Renal cortical epithelial cell (primary cell): ENCODE measurements around the gene TGFBR1. TPM values are rescaled to one million over a fixed set of nuclear protein-coding genes. Genes with fewer than 3 reads are reported as not detected.

Experiments used
- DNase-seq: peaks from one replicate; pipeline ENCODE4 v3.0.0-alpha.2; 2011; ENCODE audit warnings: low read depth
- total RNA-seq: library from RNA; depleted of rRNA; stranded (reverse); fragments of >200 nt; gene quantifications from 2 replicates; pipeline ENCODE4 v1.2.3, GENCODE V29; 2014

The TGFBR1 gene
- total RNA-seq, 1 donor from 2014 or later = 317 TPM

GRCh38 chr9:99169982-99170761 lies 65.3 kb downstream of the TGFBR1 start:
- DNase-seq = no peak

- DNase-seq = no peak
These were observed 66.6 kb downstream of the TGFBR1 start for GRCh38 chr9:99171225-99172123.

- DNase-seq = peak; percentile 73
These were observed 67.5 kb downstream of the TGFBR1 start for GRCh38 chr9:99172124-99173091.

GRCh38 chr9:99173570-99174504 lies 68.9 kb downstream of the TGFBR1 start:
- DNase-seq = no peak

- peak; percentile 69 for DNase-seq
These were observed 71.7 kb downstream of the TGFBR1 start for GRCh38 chr9:99176527-99177013.

- no peak for DNase-seq
These were observed 72.9 kb downstream of the TGFBR1 start for GRCh38 chr9:99177576-99178366.

- no peak for DNase-seq
These were observed 74.3 kb downstream of the TGFBR1 start for GRCh38 chr9:99178912-99179872.

GRCh38 chr9:99180199-99180598 lies 75.3 kb downstream of the TGFBR1 start:
- no peak for DNase-seq

GRCh38 chr9:99180662-99181061 lies 75.7 kb downstream of the TGFBR1 start:
- no peak for DNase-seq

GRCh38 chr9:99181206-99181605 lies 76.3 kb downstream of the TGFBR1 start:
- DNase-seq = no peak

GRCh38 chr9:99181621-99182020 lies 76.7 kb downstream of the TGFBR1 start:
- peak; percentile 45 for DNase-seq

GRCh38 chr9:99182356-99182755 lies 77.4 kb downstream of the TGFBR1 start:
- DNase-seq = no peak

- no peak for DNase-seq
These were observed 78.7 kb downstream of the TGFBR1 start for GRCh38 chr9:99183616-99184015.

GRCh38 chr9:99184110-99184474 lies 79.2 kb downstream of the TGFBR1 start:
- DNase-seq = no peak

- DNase-seq = peak; percentile 87
These were observed 79.8 kb downstream of the TGFBR1 start for GRCh38 chr9:99184475-99185347.

GRCh38 chr9:99185348-99185632 lies 80.4 kb downstream of the TGFBR1 start:
- DNase-seq = no peak

GRCh38 chr9:99185934-99186333 lies 81.0 kb downstream of the TGFBR1 start:
- DNase-seq = no peak

- no peak for DNase-seq
These were observed 82.4 kb downstream of the TGFBR1 start for GRCh38 chr9:99187311-99187710.
